GM04504 (cell line): Measurements from ENCODE around the gene TRIM72.
A peak's percentile ranks its signal among the peaks of the same experiment; 100 is the strongest.
"Not testable (repeated sequence)": the region's sequence is repeated elsewhere in the genome, so short reads cannot be mapped to it uniquely, and the experiment has no call there.

Source experiments
- DNase-seq: peaks from one replicate; pipeline ENCODE4 v3.0.0-alpha.2; 2012; ENCODE audit warnings: low read depth

Gene TRIM72

GRCh38 chr16:31213877-31214707 lies at the start of gene TRIM72:
Gene TRIM72, plus strand, starts transcription at chr16:31214119. Its CDS starts 620 bp downstream, at chr16:31214739.
- no peak for DNase-seq

- DNase-seq: no peak
Observed at GRCh38 chr16:31167315-31167714, 46.6 kb upstream of the TRIM72 start.

GRCh38 chr16:31168848-31169247 lies 45.1 kb upstream of the TRIM72 start:
- no peak for DNase-seq

GRCh38 chr16:31170048-31170447 lies 43.9 kb upstream of the TRIM72 start:
- not testable (repeated sequence) for DNase-seq

GRCh38 chr16:31177136-31177535 lies 36.8 kb upstream of the TRIM72 start:
- no peak for DNase-seq

- DNase-seq: no peak
Observed at GRCh38 chr16:31179219-31179746, 34.6 kb upstream of the TRIM72 start.

GRCh38 chr16:31179747-31180459 lies 34.0 kb upstream of the TRIM72 start, which contains the start of gene FUS:
Gene FUS, plus strand, starts transcription at chr16:31180139. Its CDS starts 76 bp downstream, at chr16:31180215.
- DNase-seq: peak; percentile 67

GRCh38 chr16:31181102-31181830 lies 32.7 kb upstream of the TRIM72 start:
- no peak for DNase-seq

- no peak for DNase-seq
Observed at GRCh38 chr16:31182391-31182790, 31.5 kb upstream of the TRIM72 start.

GRCh38 chr16:31183432-31184428 lies 30.2 kb upstream of the TRIM72 start:
- DNase-seq: no peak

- DNase-seq: no peak
Observed at GRCh38 chr16:31184888-31185287, 29.0 kb upstream of the TRIM72 start.

- no peak for DNase-seq
Observed at GRCh38 chr16:31185339-31185738, 28.6 kb upstream of the TRIM72 start.

GRCh38 chr16:31186176-31186575 lies 27.7 kb upstream of the TRIM72 start:
- no peak for DNase-seq

- no peak for DNase-seq
Observed at GRCh38 chr16:31186930-31187807, 26.8 kb upstream of the TRIM72 start.

- no peak for DNase-seq
Observed at GRCh38 chr16:31187808-31188189, 26.1 kb upstream of the TRIM72 start.

- no peak for DNase-seq
Observed at GRCh38 chr16:31188450-31189411, 25.2 kb upstream of the TRIM72 start.

- DNase-seq: no peak
Observed at GRCh38 chr16:31189412-31189778, 24.5 kb upstream of the TRIM72 start.

GRCh38 chr16:31190061-31190460 lies 23.9 kb upstream of the TRIM72 start:
- no peak for DNase-seq
